Stimulated activated CD4-positive, alpha-beta T cell treated with anti-CD3 and anti-CD28 coated beads, Interleukin-2, amount 100 ng/mL, for 48 hours (primary cell): ENCODE results near the gene CCM2.
"Not testable (repeated sequence)": the region's sequence is repeated elsewhere in the genome, so short reads cannot be mapped to it uniquely, and the experiment has no call there.

Experiments used
- DNase-seq, 2 donors: peaks; one replicate each; pipeline ENCODE4 v3.0.0-alpha.2; 2020

Gene CCM2

GRCh38 chr7:45107356-45107755, 107.4 kb downstream of the CCM2 start:
- no peak for DNase-seq

DNA sequence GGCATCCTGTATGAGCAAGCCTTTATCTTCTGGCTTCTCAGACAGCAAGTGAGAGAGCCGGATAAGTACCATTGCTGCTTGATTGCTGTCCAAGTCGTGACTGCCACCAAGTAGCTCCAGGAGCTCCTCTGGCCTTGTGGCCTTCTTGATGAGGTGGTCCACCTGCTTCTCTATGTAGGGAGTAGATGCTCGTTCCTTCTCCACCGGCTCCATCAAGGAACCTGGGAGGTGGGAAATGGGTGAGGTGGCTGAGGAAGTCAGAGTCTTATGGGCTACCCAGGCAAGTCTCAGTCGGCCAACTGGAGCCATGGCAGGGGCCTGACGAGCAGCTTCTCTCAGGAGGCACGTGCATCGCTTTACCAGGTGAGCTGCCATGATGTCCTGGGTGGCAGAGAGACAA, 108.9 kb downstream of the CCM2 start:
- DNase-seq = no peak

DNA sequence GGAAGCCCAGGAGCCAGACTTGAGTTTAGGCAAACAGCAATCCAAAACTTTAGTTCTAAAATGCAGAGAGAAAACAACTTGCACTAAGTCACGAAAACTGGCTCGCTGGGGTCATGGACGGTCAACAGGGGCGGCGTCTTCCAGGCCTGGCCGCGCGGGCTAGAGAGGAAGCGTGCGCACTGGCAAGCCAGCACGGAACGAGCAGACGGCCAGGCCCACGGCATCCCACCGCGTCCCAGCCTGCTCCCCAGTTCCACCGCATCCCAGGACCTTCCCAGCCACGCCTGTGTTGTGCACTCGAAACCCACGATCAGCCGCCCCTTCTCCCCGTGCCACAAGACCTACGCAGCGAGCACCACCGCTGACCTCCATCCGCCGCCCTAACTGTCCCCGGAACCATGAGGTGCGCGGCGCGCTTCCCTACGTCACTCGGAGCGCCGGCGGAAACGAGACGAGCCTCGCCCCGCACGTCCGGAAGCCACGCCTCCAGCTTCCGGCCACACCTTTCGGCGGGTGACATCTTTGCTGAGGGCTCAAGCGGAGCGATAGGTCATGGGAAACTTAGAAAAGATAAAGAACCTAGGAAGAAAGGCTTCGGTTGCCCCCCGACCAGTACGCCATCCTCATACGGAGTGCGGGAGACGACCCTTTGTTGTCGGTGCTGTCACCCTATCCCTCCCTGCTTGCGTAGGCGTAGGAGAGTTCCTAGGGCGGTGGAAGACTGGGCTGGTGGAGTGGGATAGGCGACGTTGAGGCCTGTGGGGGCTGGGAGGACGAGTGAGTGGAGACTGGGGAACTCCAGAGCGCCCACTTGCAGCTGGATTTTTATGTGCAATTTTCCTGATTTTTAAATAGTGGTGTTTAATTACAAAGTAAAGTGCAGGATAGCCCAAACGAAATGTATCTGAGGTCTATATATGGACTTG, 111.6 kb downstream of the CCM2 start, which contains the start of gene TBRG4:
Gene TBRG4, minus strand, starts transcription at position 400 of the 926 bp plus-strand sequence. CDS start 2,460 bp downstream, outside the sequence.
- DNase-seq = peak; percentile 91 to 94

- DNase-seq = no peak
Observed at GRCh38 chr7:45112648-45113047, 112.6 kb downstream of the CCM2 start.

DNA sequence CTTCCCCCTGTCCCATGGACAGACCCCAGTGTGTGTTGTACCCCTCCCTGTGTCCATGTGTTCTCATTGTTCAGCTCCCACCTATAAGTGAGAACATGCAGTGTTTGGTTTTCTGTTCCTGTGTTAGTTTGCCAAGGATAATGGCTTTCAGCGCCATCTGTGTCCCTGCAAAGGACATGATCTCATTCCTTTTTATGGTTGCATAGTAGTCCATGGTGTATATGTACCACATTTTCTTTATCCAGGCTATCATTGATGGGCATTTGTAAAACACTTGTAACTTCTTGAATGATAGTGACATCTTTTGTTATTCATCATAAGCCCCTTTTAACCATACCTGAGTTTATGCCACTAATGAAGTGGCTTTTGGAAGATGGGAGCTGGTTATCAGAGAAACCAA, 114.3 kb downstream of the CCM2 start:
- not testable (repeated sequence) for DNase-seq

- no peak for DNase-seq
Observed at GRCh38 chr7:45114926-45115325, 114.9 kb downstream of the CCM2 start.

DNA sequence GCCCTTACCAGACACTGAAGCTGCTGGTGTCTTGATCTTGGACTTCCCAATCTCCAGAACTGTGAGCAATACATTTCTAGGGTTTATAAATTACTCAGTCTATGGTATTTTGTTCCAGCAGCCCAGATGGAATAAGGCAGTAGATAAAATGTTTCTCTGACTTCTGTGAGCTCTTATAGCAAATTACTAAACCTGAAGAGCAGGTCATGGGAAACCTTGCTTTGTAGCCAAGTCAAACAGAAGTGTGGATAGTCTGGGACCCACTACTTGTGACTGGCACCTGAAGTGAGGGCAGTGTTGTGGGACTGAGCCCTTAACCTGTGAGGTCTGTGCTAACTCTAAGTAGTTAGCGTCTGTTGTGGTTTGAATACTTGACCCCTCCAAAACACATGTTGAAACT, 116.0 kb downstream of the CCM2 start:
- DNase-seq = no peak

DNA sequence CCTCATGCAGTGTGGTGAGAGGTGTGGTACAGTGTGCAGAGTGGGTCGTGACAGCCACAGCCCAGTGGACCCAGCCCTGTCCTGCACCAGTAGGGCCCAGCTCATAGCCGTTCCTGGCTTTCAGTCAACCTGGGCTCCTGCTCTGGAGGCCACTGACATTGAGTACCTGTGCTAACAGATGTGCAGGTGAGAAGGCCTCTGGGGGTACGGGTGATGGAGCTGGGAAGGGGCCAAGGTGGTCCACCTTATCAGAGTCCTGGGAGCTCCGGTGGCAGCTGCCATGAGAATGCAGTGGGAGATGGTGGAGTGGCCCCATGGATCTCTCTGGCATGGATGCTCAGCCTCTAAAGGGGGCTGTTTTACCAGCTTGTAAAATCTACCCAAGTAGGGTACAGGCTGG, 117.6 kb downstream of the CCM2 start:
- no peak for DNase-seq

GRCh38 chr7:45118292-45118691, 118.3 kb downstream of the CCM2 start:
- DNase-seq = no peak

GRCh38 chr7:45118889-45119331, 118.9 kb downstream of the CCM2 start:
- no peak for DNase-seq

DNA sequence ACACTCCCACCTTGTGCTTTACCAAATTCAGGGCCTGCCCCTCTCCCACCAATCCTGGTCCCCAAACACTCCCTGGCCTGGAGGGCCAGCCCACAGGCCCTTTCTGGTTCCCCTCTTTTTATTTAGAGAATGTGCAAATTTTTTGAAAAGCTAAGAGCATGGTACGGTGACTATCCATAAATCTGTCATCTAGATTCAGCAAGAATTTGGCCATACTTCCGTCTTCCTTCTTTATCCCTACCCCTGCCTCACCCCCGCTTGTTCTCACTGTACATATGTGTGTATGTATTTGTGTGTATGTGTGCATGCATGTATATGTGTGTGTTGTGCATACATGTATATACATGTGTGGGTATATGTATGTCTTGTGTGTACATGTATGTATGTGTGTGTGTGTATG, 119.5 kb downstream of the CCM2 start:
- DNase-seq = no peak

DNA sequence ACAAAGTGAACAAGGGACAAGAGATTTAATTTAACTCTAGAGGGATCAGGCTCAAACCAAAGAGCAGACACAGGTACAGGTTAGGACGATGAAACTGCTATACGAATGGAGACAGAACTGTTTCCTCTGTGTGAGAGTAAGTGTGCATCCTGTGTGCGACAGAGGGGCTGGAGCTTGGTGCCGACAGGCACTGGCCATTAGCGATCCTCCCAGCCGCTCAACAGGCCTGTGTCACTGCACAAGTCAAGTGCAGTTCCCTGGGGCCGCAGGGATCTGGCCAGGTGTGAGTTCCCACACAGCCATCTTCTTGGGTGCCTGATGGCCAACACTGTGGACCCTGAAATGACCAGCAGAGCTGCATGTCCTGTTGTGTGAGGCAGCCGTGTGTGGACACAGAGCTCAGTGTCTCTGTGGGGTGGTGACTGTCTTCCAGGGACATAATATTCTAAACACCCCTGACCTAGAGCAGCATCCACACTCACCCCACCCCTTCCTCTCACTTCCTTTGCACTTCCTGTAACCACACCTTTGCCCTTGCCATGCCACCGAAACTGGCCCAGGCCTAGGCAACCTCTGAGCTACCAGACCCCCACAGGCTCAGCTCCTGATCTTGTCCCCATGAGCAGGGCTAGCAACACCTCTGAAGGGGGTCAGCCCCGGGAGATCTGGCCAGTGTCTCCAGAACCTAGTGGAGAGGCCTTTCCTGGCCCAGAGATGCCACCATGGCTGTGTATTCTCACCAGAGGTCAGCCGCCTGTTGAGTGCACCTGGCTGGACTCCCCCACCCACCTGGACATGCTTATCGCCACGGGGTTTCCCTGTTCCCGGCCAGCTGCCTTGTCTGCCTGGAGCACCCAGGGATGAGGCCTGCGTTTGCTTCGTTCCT, 123.2 kb downstream of the CCM2 start:
- DNase-seq = no peak

GRCh38 chr7:45123913-45124710, 124.1 kb downstream of the CCM2 start:
- no peak for DNase-seq

DNA sequence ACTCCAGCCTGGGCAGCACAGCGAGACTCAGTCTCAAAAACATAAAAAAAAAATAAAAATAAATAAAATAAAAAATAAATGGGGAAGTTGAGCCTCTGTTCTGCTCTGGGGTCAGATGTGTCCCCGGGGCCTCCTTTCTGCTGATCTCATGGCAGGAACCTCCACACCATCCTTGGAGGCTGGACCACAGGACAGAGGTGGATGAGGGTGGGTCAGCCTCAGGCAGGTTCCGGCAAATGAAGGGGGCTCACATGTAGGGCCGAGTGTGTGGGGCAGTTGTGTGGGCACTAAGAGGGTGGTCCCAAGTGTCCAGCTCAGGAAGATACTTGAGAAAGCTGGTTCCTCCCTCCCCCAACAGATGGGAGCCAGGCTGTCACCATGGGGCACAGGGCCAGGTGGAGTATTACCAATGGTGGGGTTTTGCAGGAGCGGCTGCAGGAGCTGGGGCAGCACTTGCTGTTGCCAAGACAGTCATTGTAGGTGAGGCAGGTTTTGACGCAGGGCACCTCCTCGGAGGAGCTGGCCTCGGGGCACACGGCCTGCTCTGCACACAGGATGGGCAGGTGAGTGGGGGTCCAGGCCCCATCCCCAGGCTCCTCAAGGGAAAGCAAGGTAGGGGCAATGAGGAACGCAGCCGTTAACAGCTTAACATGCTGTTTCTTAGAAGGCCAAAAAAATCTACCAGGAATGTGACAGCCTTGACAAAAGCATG, 125.3 kb downstream of the CCM2 start:
- DNase-seq = no peak
